ENCODE data around the gene DRD2. TPM values are rescaled to one million over a fixed set of nuclear protein-coding genes. Genes with fewer than 3 reads are reported as not detected.

Gene DRD2
- total RNA-seq, 2 donors from 2014 or later: not detected

DNA sequence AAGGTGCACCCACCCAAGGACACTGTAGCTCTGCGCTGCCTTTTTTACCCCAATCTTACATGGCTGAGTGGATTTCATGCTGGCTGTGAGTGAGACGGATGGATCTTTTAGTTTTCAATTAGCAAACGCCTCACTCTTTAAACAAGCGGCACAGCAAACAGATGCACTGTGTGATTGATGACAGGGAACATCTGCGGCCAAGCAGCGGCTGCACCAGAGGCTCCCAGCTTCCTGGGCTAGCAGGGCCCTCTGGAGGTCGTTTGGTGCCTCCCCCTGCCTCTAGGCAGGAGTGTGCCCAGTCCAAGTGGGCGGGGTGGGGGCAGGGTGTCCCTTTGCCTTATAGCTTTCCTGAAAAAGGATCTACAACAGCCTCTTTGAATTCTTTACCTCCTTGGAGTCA, 2.1 kb upstream of the DRD2 start:
- no peak for DNase-seq (ENCODE audit: low spot score)
- TF ChIP-seq, protein P1, sequence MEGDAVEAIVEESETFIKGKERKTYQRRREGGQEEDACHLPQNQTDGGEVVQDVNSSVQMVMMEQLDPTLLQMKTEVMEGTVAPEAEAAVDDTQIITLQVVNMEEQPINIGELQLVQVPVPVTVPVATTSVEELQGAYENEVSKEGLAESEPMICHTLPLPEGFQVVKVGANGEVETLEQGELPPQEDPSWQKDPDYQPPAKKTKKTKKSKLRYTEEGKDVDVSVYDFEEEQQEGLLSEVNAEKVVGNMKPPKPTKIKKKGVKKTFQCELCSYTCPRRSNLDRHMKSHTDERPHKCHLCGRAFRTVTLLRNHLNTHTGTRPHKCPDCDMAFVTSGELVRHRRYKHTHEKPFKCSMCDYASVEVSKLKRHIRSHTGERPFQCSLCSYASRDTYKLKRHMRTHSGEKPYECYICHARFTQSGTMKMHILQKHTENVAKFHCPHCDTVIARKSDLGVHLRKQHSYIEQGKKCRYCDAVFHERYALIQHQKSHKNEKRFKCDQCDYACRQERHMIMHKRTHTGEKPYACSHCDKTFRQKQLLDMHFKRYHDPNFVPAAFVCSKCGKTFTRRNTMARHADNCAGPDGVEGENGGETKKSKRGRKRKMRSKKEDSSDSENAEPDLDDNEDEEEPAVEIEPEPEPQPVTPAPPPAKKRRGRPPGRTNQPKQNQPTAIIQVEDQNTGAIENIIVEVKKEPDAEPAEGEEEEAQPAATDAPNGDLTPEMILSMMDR (IDR thresholded peaks at IDR 0.05): no peak
- H3K9me3 ChIP-seq: no peaks in the 10 kb centered on the region
- H3K27me3 ChIP-seq: peaks cover 6 to 20% of the 10 kb centered on the region in 2 donors
- peaks cover 0 to 11% of the 10 kb centered on the region in 2 donors for H3K4me1 ChIP-seq
- no peak overlapping the region for H3K27ac ChIP-seq
- H3K4me3 ChIP-seq: no peak overlapping the region
- no peaks in the 10 kb centered on the region for H3K36me3 ChIP-seq

DNA sequence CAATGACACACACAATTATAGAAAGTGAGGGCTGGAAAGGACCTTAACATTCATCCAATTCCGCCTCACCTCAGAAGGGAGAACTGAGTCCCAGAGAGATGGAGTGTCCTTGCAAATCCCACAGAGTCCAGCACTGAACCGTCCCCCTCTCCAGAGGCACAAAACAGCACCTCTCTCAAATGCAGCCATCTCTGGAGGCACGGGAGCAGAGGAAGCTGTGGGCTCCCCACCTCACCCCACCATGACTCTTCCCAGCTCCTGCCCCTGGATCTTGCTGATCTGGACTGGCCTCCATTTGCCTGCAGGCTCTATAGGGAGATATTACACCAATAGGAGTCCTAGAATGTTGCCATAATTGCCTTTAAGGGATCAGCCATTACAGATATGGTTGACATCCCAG, 1.4 kb upstream of the DRD2 start:
- no peak for DNase-seq (ENCODE audit: low spot score)
- H3K36me3 ChIP-seq: no peaks in the 10 kb centered on the region
- TF ChIP-seq, protein P1 (IDR thresholded peaks at IDR 0.05): no peak

DNA sequence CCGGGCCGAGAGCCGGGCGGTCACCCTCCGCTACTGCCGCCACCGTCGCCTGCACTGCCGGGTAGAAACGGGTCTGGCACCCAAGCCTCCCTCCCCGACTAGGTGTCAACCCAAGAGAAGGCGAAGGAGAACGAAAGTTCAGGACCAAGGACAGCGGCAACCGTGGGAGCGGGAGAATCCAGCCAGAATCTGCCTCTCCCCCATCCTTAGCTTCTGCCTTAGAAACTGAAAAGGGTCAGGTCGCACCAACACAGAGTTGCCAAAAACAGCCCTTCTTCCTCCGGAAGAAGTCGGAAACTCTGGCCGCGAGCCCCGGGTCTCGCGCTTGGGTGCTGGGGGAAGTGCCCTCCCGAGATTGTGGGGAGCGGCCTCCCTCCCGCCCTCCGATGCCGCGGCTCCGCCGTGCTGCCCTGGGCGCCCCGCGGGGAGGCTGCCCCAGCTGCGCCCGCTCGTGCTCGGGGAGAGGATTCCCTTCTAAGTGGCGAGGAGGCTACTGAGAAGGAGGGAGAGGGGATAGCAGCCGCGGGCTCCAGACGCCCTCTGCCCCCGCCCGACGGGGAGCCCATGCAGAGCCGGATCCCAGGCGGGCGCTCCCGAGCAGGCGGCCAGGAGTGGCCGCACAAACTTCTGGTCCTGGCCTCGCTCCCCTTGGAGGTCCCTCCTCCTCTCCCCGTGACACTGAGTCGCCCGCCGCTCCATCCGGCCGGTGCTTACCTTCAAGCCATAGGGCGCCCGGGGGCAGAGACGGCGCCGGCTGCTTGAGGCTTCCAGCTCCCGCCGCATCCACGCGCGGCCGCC, 637 bp downstream of the DRD2 start:
- TF ChIP-seq, protein P1 (IDR thresholded peaks at IDR 0.05): no peak
- H3K9me3 ChIP-seq: no peaks in the 10 kb centered on the region
- H3K4me3 ChIP-seq: peak overlapping the region in 1 of 2 donors; percentile 25
- no peak overlapping the region for H3K27ac ChIP-seq
- DNase-seq (ENCODE audit: low spot score): no peak
- H3K27me3 ChIP-seq: peaks cover 6 to 20% of the 10 kb centered on the region in 2 donors
- peaks cover 0 to 11% of the 10 kb centered on the region in 2 donors for H3K4me1 ChIP-seq
- no peaks in the 10 kb centered on the region for H3K36me3 ChIP-seq

More for the DNA sequence above, 1.4 kb upstream of the DRD2 start:
- H3K9me3 ChIP-seq: no peaks in the 10 kb centered on the region
- no peak overlapping the region for H3K27ac ChIP-seq
- H3K4me3 ChIP-seq: no peak overlapping the region
- peaks cover 0 to 11% of the 10 kb centered on the region in 2 donors for H3K4me1 ChIP-seq
- H3K27me3 ChIP-seq: peaks cover 6 to 20% of the 10 kb centered on the region in 2 donors

DNA sequence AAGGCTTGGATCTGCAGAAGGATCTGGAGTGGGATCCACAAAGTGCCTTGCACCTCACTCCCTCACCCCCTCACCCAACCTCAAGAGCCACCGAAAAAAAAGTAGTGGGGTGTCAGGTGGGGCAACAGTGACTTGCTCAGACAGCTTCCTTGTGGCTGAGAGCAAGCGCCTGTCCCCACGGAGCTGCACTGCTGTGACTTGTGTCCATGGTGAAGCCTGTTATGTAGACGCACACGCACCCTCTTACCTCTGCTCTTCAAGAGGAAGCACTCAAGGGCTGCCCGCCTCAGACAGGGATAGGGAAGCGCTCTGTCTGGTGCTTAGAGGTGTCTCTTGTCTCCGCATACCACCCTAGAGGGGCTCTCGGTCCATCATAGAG, 1.2 kb downstream of the DRD2 start:
- Histone ChIP-seq H3K4me1 (peaks cover 0 to 11% of the 10 kb centered on the region in 2 donors), H3K27ac (no peak overlapping the region), H3K4me3 (no peak overlapping the region), H3K36me3 (no peaks in the 10 kb centered on the region), H3K27me3 (peaks cover 6 to 20% of the 10 kb centered on the region in 2 donors), H3K9me3 (no peaks in the 10 kb centered on the region)
- no peak for DNase-seq (ENCODE audit: low spot score)
- TF ChIP-seq, protein P1 (IDR thresholded peaks at IDR 0.05): no peak

DNA sequence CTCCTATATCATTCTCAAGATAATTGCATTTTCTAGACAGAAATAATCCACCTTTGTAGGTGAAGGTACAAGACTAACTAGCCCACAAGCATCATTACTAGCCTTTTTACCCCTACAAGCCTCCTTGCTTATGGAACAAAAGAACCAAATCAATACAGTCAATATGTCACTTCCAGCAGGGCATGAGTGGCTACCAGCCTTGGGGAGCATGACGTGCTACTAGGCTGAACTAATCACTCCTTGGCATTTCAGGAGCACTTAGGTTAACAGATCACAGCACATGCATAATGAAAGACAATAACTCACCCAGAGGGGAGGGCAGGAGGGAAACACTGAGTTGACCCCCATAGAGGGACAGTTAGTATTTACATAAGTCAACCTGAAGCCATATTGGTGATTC, 2.7 kb downstream of the DRD2 start:
- no peaks in the 10 kb centered on the region for H3K36me3 ChIP-seq
- H3K9me3 ChIP-seq: no peaks in the 10 kb centered on the region
- no peak for DNase-seq (ENCODE audit: low spot score)
- peaks cover 0 to 11% of the 10 kb centered on the region in 2 donors for H3K4me1 ChIP-seq
- H3K4me3 ChIP-seq: no peak overlapping the region
- peaks cover 6 to 17% of the 10 kb centered on the region in 2 donors for H3K27me3 ChIP-seq
- H3K27ac ChIP-seq: no peak overlapping the region
- TF ChIP-seq, protein P1 (IDR thresholded peaks at IDR 0.05): no peak
